Measurements from ENCODE around the gene PDGFC. TPM values are rescaled to one million over a fixed set of nuclear protein-coding genes. Genes with fewer than 3 reads are reported as not detected.

PDGFC gene
- total and polyA plus RNA-seq, 2 donors (not counting 3 experiments of a cell fraction or from before 2014, with no cell fraction given), result 2.7 to 5.3 TPM

DNA sequence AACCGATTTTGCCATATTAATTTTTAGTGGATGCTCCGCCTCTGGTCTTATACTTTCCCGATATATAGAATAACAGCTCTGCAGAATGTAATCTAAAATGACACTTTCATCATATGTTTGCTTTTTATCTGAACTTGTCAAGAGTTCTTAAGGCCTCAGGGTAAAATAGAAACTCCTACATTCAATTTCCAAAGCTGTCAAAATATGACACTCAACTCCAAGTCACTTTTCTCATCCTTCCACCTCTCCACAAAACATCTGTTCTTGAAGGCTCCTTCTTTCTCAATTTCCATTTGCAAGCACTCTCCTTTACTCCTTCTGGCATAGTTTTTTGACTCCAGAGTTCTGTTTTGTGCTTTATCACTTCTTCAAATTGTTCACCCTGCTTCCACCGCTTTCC lies 242.2 kb downstream of the PDGFC start:
- ChIA-PET POLR2A (interaction anchor here (0.7 kb wide), 1 partner anchor 20 kb away, joined by 3 read pairs; no protein-coding TSS in a partner anchor), CTCF (no interaction called here)
- Histone ChIP-seq H2AFZ (ENCODE audit: low read depth, low read length) (no peak overlapping the region), H3K36me3 (ENCODE audit: control insufficient read depth in 2 of 2, extremely low read depth in 1 of 2, insufficient read depth in 2 of 2, low read length in 2 of 2) (no peaks in the 10 kb centered on the region), H3K27ac (ENCODE audit: insufficient read depth, low read depth, low read length) (no peak overlapping the region), H4K20me1 (replicated peaks; ENCODE audit: control insufficient read depth, extremely low read depth, insufficient read depth, low read length) (no peaks in the 10 kb centered on the region), H3K4me3 (replicated peaks in 1 of 3; ENCODE audit: insufficient read depth in 1 of 3, low read depth in 1 of 3, low read length in 3 of 3) (no peak overlapping the region), H3K9me1 (replicated peaks; ENCODE audit: control insufficient read depth, extremely low read depth, insufficient read depth, low read length) (no peaks in the 10 kb centered on the region), H3K27me3 (ENCODE audit: control insufficient read depth in 2 of 2, insufficient read depth in 2 of 2, low read length in 2 of 2) (no peaks in the 10 kb centered on the region), H3K4me2 (ENCODE audit: insufficient read depth, low read length) (no peak overlapping the region), H3K9ac (replicated peaks; ENCODE audit: extremely low read depth, insufficient read depth, low read length) (no peak overlapping the region), H3K79me2 (ENCODE audit: control insufficient read depth, insufficient read depth, low read length) (no peaks in the 10 kb centered on the region), H3K4me1 (ENCODE audit: control insufficient read depth, extremely low read depth, insufficient read depth, low read length) (no peaks in the 10 kb centered on the region), H3K9me3 (replicated peaks; ENCODE audit: control insufficient read depth, insufficient read depth, low read length) (no peaks in the 10 kb centered on the region)
- no peak for DNase-seq (ENCODE audit: low read depth, low spot score)
- no peak for FAIRE-seq
- intact Hi-C loops (cut with micrococcal nuclease) (no loop called here), dilution Hi-C loops (cut with MboI; ENCODE audit: extremely low pct_ligation_motif_present, low sequenced_read_pairs) (no loop called here)
- no TSS peak for BruUV-seq (replicated peaks)
- TF ChIP-seq, protein P1, sequence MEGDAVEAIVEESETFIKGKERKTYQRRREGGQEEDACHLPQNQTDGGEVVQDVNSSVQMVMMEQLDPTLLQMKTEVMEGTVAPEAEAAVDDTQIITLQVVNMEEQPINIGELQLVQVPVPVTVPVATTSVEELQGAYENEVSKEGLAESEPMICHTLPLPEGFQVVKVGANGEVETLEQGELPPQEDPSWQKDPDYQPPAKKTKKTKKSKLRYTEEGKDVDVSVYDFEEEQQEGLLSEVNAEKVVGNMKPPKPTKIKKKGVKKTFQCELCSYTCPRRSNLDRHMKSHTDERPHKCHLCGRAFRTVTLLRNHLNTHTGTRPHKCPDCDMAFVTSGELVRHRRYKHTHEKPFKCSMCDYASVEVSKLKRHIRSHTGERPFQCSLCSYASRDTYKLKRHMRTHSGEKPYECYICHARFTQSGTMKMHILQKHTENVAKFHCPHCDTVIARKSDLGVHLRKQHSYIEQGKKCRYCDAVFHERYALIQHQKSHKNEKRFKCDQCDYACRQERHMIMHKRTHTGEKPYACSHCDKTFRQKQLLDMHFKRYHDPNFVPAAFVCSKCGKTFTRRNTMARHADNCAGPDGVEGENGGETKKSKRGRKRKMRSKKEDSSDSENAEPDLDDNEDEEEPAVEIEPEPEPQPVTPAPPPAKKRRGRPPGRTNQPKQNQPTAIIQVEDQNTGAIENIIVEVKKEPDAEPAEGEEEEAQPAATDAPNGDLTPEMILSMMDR (IDR thresholded peaks at IDR 0.05; ENCODE audit: extremely low read depth in 1 of 2, insufficient read depth in 1 of 2, low read depth in 1 of 2, low read length in 2 of 2), result no peak
- TF ChIP-seq FOS (IDR thresholded peaks at IDR 0.05; ENCODE audit: borderline replicate concordance, insufficient read depth, low read length) (no peak), JUN (IDR thresholded peaks at IDR 0.05; ENCODE audit: borderline replicate concordance, insufficient read depth, insufficient read length, low read depth) (no peak), POLR2AphosphoS5 (IDR thresholded peaks at IDR 0.05; ENCODE audit: insufficient read depth, low read depth, low read length) (no peak), MYC (IDR thresholded peaks at IDR 0.05; ENCODE audit: low read depth, low read length) (no peak), EZH2 (IDR thresholded peaks at IDR 0.05; ENCODE audit: borderline replicate concordance, low read depth, low read length, severe bottlenecking) (no peak), POLR2A (IDR thresholded peaks at IDR 0.05; ENCODE audit: low read depth, low read length) (no peak), GATA2 (IDR thresholded peaks at IDR 0.05; ENCODE audit: insufficient read depth, insufficient read length, low read depth, low read length) (no peak)
- TF ChIP-seq, protein P2, sequence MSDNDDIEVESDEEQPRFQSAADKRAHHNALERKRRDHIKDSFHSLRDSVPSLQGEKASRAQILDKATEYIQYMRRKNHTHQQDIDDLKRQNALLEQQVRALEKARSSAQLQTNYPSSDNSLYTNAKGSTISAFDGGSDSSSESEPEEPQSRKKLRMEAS (IDR thresholded peaks at IDR 0.05; ENCODE audit: insufficient read depth, insufficient read length), result no peak

All from endothelial cell of umbilical vein (primary cell).